NT2/D1 (cell line): ENCODE measurements around the gene CLMP.

Experiments used
- SUZ12 ChIP-seq: IDR thresholded peaks from 2 replicates; pipeline ENCODE4 v1.6.1; 2011; ENCODE audit not compliant: insufficient read length, insufficient read depth; ENCODE audit errors: extremely low read depth
- YY1 ChIP-seq: IDR thresholded peaks from 2 replicates; pipeline ENCODE4 v1.6.1; 2011; ENCODE audit not compliant: insufficient read length, insufficient read depth
- ZNF274 ChIP-seq: IDR thresholded peaks from 2 replicates; pipeline ENCODE4 v1.6.1; 2011; ENCODE audit warnings: mild to moderate bottlenecking, low read depth, low read length

GRCh38 chr11:123241874-123242543 is 47.0 kb upstream of the CLMP start:
- TF ChIP-seq YY1 (no peak), ZNF274 (no peak), SUZ12 (no peak)
